GM18951 (cell line): Measurements from ENCODE around the gene PALLD.

Experiments
- POLR2A ChIP-seq: IDR thresholded peaks from 4 replicates; pipeline ENCODE4 v1.6.1; 2011; ENCODE audit warnings: mild to moderate bottlenecking; ENCODE audit not compliant: insufficient read length, insufficient read depth; ENCODE audit errors: extremely low read depth
- in situ Hi-C: fragments of 300-500 bp; cut with MboI; formaldehyde crosslinking; loops from one replicate; pipeline ENCODE4 v1.12.0; 2022; ENCODE audit warnings: low sequenced_read_pairs, mixed read lengths, inconsistent platforms; ENCODE audit not compliant: unreplicated experiment

Gene PALLD

GRCh38 chr4:168690199-168690598 is 193.3 kb downstream of the PALLD start:
- TF ChIP-seq POLR2A, result no peak

GRCh38 chr4:168691631-168692369 is 194.9 kb downstream of the PALLD start:
- no peak for TF ChIP-seq POLR2A
- in situ Hi-C loops, result no loop called here

More at GRCh38 chr4:168690199-168690598, 193.3 kb downstream of the PALLD start:
- in situ Hi-C loops, result no loop called here

DNA sequence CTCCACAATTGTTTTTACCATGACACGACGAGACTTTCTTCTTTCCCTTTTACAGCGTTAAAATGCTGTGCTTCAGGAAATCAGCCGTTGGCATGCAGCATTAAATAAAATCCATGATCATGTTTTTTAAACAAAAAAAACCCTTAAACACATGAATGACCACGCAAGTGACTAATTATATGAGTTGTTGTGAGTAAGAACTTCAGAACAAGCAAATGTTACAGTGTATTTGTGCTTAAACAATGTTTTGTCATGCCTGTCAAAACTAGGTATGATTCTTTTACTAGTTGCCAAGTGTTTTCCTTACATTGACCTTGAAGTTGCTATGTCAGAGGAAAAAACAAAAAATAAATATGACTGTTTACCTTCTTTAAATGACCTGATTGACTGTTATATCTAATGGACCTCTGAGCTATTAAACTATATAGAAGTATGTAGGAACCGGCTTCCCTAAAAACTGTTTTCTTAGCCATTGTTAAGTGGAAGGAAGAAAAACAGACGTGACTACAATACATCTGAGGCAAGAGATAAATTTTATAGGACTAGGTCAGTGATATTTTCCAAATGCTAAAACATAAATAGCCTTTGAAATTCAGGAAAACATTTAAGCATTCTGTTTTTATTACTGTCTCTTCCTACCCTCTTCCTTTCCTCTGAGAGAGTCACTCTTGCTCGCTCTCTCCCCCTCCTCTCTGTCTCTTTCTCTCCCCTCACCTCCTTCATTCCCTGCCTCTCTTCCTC is 197.1 kb downstream of the PALLD start:
- in situ Hi-C loops, result no loop called here
- TF ChIP-seq POLR2A, result no peak

GRCh38 chr4:168694667-168695066 is 197.8 kb downstream of the PALLD start:
- in situ Hi-C loops, result no loop called here
- TF ChIP-seq POLR2A, result no peak

DNA sequence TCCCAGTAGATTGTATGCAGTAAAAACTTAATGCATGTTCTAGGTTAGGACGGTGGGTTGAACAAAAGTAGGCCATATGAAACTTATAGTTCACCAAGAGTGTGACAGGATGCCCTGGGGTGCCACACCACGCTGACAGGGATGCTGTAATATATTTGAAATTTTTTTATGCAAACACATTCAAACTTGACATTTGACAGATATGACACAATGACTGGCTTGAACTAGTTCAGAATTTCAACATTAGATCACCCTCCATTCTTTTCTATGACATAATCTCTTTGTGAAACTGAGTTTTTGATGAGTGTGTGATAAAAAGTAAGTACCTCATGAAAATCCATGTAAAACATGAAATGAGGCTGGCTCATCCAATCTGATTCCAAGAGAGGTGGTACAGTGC is 198.4 kb downstream of the PALLD start:
- in situ Hi-C loops, result no loop called here
- TF ChIP-seq POLR2A, result no peak

DNA sequence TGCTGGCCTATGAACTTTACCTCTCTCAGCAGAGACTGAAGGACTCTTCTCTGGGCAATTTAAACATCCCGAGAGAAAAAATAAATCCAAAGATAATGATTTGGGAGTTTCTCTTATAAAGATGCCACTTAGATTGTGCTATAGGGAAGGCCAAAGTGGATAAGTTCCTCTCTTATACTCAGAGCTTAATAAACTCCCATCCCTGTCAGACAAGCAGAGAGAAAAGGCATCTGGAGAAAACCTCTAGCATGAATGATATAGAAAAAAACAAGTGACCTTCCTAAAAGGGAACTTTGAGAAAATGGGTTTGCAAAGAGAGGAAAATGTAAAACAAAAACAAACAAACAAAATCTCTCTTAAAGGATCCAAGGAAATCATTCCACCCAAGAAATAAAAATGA is 199.4 kb downstream of the PALLD start:
- in situ Hi-C loops, result no loop called here
- no peak for TF ChIP-seq POLR2A

DNA sequence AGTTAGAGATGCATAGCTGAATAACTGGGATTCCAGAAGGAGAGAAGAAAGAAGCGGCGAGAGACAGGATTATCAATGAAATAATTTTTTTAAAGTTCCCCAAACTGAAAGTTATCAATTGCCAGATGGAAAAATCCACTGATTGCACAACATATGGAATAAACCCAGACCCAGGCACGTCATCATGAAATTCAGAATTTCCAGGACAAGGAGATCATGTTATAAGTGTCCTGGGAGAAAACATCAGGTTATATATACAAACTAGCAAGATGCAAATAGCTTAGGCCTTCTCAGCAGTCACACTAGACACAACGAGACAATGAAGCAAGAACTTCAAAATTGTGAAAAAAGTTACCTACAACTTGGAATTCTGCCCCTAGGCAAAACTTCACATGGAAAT is 200.0 kb downstream of the PALLD start:
- TF ChIP-seq POLR2A, result no peak
- in situ Hi-C loops, result no loop called here

DNA sequence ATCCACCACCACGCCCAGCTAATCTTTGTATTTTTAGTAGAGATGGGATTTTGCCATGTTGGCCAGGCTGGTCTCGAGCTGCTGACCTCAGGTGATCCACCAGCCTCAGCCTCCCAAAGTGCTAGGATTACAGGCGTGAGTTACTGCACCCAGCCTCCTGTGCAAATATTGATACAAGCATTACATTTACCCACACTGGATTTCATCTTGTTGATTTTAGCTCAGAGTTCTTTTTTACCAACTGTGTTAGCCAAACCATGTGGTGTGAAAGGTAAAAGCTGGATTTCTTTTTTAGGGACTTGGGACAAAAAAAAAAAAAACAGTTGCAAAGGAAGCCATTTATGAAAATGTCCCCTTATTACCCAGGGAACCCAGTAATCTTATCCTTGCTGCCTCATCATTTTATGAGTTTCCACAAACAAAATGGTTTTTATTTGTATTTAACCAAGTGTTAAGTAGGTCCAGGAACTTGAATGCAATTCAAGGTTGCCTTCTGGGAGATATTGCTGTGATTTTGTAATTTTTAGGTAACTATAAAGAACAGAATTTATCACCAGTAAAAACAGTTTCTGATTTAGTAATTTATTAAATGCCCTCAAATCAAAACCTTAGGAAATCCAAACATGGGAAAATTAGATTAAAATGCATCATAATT is 202.5 kb downstream of the PALLD start:
- in situ Hi-C loops, result no loop called here
- TF ChIP-seq POLR2A, result no peak

- TF ChIP-seq POLR2A, result no peak
- in situ Hi-C loops, result loop anchor here (10.0 kb wide), 1 partner anchor 214 kb away; no protein-coding TSS in a partner anchor
Measured at GRCh38 chr4:168701061-168701460, 204.2 kb downstream of the PALLD start.

- in situ Hi-C loops, result loop anchor here (10.0 kb wide), 1 partner anchor 212 kb away; no protein-coding TSS in a partner anchor
Measured at GRCh38 chr4:168702581-168703087, 205.8 kb downstream of the PALLD start.

GRCh38 chr4:168705121-168705520 is 208.3 kb downstream of the PALLD start:
- in situ Hi-C loops, result loop anchor here (10.0 kb wide), 1 partner anchor 210 kb away; no protein-coding TSS in a partner anchor
- TF ChIP-seq POLR2A, result no peak

DNA sequence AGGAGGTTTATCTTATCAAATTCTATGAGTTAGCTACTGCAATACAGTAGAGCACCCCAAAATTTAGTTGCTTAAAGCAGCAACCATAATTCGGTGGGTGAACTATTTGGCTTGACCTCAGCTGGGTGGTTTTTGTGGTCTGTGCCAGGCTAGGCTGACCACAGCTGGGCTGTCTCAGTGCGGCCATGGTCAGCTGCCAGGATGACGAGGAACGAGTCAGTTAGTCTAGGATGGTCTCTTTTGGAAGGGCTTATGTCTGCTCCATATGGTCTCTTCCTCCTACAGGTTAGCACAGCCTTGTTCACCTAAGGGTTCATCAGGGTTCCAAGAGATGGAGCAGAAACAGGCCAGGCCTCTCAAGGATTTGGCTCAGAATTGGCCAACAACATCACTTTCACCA is 210.4 kb downstream of the PALLD start:
- no peak for TF ChIP-seq POLR2A
- in situ Hi-C loops, result loop anchor here (10.0 kb wide), 1 partner anchor 208 kb away; no protein-coding TSS in a partner anchor

DNA sequence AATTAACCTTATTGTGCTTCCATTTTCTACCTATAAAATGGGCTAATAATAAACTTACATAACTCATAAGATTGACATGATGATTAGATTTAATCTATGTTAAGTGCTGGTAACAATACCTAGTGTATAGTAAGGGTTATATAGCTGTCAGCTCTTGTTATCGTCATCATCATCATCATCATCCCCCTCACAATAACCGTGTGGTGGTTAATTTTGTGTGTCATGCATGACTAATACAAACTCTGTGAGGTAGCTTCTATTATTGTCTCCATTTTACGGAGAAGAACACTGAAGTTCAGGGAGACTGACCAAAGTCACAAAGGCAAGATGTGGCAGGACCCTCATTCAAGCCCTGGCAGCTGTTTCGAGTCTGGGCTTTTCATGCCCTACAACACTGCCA is 211.3 kb downstream of the PALLD start:
- in situ Hi-C loops, result loop anchor here (10.0 kb wide), 1 partner anchor 207 kb away; no protein-coding TSS in a partner anchor
- TF ChIP-seq POLR2A, result no peak

DNA sequence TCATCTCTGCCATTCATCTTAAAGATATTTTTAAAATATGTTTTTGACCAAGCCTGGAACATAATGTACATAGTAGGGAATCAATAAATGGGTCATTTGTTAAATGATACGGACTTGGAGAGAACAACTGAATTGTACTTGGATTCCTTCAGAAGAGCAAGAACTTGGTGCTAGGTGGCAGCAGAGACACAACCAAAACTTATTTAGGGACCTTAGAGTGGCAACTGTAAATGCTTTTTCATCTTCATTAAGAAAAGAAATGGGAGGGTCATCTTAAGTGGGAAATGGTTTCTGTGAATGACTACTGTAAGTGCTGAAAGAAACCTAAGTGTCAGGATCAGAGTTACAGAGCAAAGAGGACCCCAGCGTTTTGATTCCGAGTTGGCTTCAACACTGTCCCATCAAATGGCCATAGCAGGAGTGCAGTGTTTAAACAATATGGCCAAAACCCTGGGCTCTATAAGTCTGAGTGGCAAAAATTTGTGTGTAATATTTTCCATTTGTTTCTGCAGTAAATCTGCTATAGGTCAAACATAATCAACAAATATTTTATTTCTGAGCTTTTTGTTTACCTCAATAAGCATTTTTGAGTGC is 213.6 kb downstream of the PALLD start:
- no peak for TF ChIP-seq POLR2A
- in situ Hi-C loops, result no loop called here
